ENCODE data around the gene NFS1. TPM values are rescaled to one million over a fixed set of nuclear protein-coding genes. Genes with fewer than 3 reads are reported as not detected.

NFS1 gene
- total RNA-seq, 2 experiments from 2014 or later = 33.6 to 38.1 TPM

GRCh38 chr20:35620818-35621559 is 78.2 kb downstream of the NFS1 start:
- Mint-ChIP-seq H3K36me3 (ENCODE audit: low read depth) (peaks cover 11% of the 10 kb centered on the region), H3K27me3 (ENCODE audit: low read depth) (peaks cover 4% of the 10 kb centered on the region), H3K4me1 (ENCODE audit: low read depth) (peaks cover 40% of the 10 kb centered on the region), H3K9me3 (no peaks in the 10 kb centered on the region), H3K4me3 (no peak overlapping the region), H3K27ac (no peak overlapping the region)
- CTCF ChIA-PET = interaction anchor here (0.8 to 1.8 kb wide), 6 partner anchors 11 to 333 kb away, joined by 3 to 7 read pairs (median 4); partner anchors contain the start of gene SCAND1
- intact Hi-C loops (cut with micrococcal nuclease) = no loop called here
- DNase-seq = no peak

- intact Hi-C loops (cut with micrococcal nuclease) = loop anchor here (1.0 to 5.0 kb wide), 6 partner anchors 41 to 433 kb away; partner anchors contain the start of genes CEP250, NFS1 and ROMO1
- Mint-ChIP-seq H3K4me1 (ENCODE audit: low read depth) (peaks cover 47% of the 10 kb centered on the region), H3K36me3 (ENCODE audit: low read depth) (peaks cover 2% of the 10 kb centered on the region), H3K9me3 (no peaks in the 10 kb centered on the region), H3K27me3 (ENCODE audit: low read depth) (peaks cover 4% of the 10 kb centered on the region), H3K4me3 (peak overlapping the region; percentile 82), H3K27ac (peak overlapping the region; percentile 70)
- DNase-seq = peak; percentile 88
- CTCF ChIA-PET = interaction anchor here (0.5 to 2.2 kb wide), 21 partner anchors 11 to 374 kb away, joined by 3 to 14 read pairs (median 4); partner anchors contain the start of genes ERGIC3, RBM39 and SCAND1
Measured at GRCh38 chr20:35619196-35620095, 79.7 kb downstream of the NFS1 start.

- CTCF ChIA-PET = interaction anchor here (0.6 to 2.2 kb wide), 14 partner anchors 12 to 124 kb away, joined by 3 to 14 read pairs (median 4); partner anchors contain the start of genes ERGIC3 and RBM39
- Mint-ChIP-seq H3K9me3 (no peaks in the 10 kb centered on the region), H3K27ac (peak overlapping the region; percentile 32), H3K27me3 (ENCODE audit: low read depth) (peaks cover 4% of the 10 kb centered on the region), H3K4me1 (ENCODE audit: low read depth) (peaks cover 48% of the 10 kb centered on the region), H3K36me3 (ENCODE audit: low read depth) (peaks cover 2% of the 10 kb centered on the region), H3K4me3 (peak overlapping the region; percentile 82)
- intact Hi-C loops (cut with micrococcal nuclease) = loop anchor here (1.0 to 5.0 kb wide), 6 partner anchors 42 to 434 kb away; partner anchors contain the start of genes CEP250, NFS1 and ROMO1
- peak; percentile 38 for DNase-seq
Measured at GRCh38 chr20:35618263-35619131, 80.7 kb downstream of the NFS1 start.

Other genes starting within 250 kb of the NFS1 start
- gene CEP250, start 243.8 kb downstream of the NFS1 start, total RNA-seq = 10 to 100 TPM; 43.4 to 46.9 TPM
- gene C20orf173, start 169.7 kb downstream of the NFS1 start, total RNA-seq = not detected
- 100 to 1,000 TPM; 107 to 113 TPM for gene ERGIC3, start 157.3 kb downstream of the NFS1 start, total RNA-seq
- gene SPAG4, start 83.5 kb downstream of the NFS1 start, total RNA-seq = 1 to 10 TPM; 2.9 to 3.6 TPM
- gene CPNE1, start 34.5 kb downstream of the NFS1 start, total RNA-seq = 100 to 1,000 TPM; 261 to 281 TPM
- gene RBM12, start 34.5 kb downstream of the NFS1 start, total RNA-seq = 100 to 1,000 TPM; 106 to 110 TPM
- gene ROMO1, start 53 bp upstream of the NFS1 start, total RNA-seq = 100 to 1,000 TPM; 120 to 134 TPM
- gene RBM39, start 42.9 kb upstream of the NFS1 start, total RNA-seq = 100 to 1,000 TPM; 297 to 304 TPM
- 10 to 100 TPM; 39.8 to 46.0 TPM for gene PHF20, start 72.7 kb upstream of the NFS1 start, total RNA-seq